ENCODE measurements around the gene VANGL2.

Gene VANGL2

DNA sequence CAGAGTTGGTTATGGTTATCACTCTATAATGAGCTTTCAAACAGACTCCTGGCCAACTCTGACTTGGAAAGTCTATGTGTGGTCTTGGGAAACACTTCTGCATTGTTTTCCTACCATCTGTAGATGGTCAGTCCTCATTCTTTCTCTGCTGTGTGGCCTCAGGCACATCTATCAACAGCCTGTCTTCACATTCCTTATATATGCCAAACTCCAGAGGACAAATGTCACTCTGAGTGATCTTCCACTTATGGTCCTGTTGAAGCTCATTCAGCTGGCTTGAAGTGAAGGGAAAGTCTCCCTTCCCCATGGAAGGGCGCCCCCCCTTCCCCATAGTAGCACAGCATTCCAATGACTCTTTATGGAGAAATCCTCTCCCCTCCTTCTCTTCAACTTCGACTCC lies 58.7 kb downstream of the VANGL2 start:
- DNase-seq (ENCODE audit: low read depth in 2 of 2), result no peak

DNA sequence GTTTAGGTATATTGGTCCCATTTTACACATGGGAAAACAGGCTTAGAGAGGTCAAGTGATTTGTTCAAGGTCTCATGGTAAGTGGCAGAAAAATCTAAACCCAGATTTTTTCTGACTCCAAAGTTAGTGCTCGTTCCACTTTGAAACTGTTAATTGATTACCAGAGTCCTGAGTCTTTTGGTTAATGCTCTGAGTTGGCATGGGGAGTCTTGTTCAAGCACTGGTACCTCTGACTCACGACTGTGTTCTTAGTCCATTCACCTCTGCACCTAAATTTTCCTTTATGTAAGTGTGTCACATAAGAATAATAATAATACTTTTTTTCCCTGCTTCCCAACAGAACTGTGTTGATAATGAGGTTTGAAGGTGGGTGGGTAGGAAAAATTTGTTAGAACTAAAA lies 59.3 kb downstream of the VANGL2 start:
- no peak for DNase-seq (ENCODE audit: low read depth in 2 of 2)

DNA sequence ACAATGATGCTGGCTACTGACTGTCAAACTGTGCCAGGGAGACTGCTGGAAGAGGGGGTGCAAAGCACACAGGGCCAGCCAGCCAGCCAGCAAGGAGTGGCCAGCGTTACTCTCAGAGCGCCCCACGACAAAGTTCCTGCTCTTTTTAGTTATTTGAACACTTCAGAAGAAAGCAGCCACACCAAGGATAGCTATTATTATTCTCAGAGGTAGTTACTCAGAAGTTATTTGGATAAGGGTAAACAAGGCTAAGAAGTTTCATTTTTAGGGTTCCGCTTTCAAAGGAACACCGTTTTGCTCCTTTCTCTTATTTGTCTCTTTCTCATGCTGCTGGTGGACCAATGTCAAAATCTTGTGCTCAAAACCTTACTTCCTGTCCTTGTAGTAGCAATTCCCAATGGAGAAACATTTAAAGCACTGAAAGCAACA lies 59.9 kb downstream of the VANGL2 start:
- no peak for DNase-seq (ENCODE audit: low read depth in 2 of 2)

DNA sequence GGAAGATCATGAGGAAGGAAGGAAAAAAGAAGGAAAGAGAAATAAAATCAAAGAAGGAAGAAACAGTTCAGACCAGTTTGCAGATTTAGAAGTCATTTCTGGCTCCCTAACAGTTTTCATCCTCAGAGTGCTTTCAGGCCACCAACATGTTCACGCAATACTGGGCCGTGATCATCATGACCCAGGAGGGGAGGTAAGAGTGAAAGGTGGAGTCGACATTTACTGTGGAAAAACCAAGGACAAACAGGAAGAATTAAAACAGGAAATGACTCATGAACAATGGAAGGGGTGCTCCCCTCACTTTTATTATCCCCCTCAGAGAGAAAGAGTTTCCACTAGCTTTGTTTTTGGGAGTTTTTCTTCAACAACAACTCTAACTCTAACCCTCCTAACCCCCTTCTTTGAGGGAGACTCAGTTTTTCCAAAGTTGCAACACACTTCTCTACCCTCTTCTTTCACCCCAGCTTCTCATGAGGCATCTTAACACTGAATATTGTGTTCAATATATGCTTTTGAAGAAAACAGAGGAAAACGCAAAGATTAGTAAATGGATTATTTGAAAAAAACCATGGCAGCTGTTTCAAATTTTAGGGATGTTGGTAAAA lies 60.4 kb downstream of the VANGL2 start:
- no peak for DNase-seq (ENCODE audit: low read depth in 2 of 2)

DNA sequence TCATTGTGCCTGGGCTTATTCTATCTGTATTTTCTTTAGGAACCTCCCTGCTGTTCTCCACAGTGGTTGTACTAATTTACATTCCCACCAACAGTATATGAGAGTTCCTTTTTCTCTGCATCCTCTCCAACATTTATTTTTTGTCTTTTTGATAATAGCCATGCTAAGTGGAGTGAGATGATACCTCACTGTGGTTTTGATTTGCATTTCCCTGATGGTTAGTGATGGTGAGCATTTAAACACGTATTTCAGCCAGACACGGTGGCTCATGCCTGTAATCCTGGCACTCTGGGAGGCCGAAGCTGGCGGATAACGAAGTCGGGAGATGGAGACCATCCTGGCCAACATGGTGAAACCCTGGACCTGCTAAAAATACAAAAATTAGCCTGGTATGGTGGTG lies 64.8 kb downstream of the VANGL2 start:
- DNase-seq (ENCODE audit: low read depth in 2 of 2), result no peak

DNA sequence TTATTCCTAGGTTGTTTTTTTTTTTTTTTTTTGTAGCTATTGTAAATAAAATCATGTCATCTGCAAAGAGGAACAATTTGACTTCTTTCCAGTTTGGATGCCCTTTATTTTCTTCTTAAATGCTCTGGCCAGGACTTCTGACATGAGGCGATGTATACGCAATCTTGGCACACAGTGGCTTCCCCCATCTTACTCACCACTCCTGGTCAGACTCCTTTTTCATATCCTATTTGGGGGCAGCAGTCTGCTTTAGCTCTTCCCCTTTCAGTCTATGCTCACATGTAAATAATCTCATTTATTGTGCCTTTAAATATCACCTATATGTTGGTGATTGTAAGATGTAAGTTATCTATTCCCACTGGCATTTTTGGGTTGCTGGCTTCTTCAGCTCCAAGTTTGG lies 66.6 kb downstream of the VANGL2 start:
- DNase-seq (ENCODE audit: low read depth in 2 of 2), result no peak

DNA sequence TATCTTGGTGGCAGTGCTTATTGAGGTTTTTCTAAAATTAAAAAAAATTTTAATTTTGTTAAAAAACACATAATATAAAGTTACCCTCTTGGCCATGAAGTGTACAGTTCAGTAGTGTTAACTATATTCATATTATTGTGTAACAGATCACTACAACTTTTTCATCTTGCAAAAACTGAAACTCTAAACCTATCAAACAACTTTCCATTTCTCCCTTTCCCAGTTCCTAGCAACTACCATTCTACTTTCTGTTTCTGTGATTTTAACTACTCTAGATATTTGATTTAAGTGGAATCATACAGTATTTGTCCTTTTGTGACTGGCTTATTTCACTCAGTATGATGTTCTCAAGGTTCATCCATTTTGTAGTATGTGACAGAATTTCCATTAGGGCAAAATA lies 67.2 kb downstream of the VANGL2 start:
- DNase-seq (ENCODE audit: low read depth in 2 of 2), result no peak

DNA sequence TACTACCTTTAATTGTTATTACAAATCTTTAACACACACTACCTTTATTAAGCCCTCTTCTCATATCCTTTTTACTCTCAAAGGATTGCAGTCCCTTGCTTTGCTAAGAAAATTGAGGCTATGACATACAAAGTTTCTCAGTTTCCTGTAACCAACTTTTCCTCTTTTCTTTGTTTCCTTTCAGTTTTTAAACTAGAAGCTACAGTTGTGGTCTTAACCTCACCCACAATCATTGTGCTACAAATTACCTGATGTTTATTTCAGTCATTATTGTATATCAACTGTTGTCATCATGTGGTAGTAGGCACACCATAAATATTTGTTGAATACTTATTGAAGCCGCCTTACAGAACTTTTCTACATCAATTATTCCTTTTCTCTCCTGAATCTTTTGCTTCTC lies 70.9 kb downstream of the VANGL2 start:
- DNase-seq (ENCODE audit: low read depth in 2 of 2), result no peak

DNA sequence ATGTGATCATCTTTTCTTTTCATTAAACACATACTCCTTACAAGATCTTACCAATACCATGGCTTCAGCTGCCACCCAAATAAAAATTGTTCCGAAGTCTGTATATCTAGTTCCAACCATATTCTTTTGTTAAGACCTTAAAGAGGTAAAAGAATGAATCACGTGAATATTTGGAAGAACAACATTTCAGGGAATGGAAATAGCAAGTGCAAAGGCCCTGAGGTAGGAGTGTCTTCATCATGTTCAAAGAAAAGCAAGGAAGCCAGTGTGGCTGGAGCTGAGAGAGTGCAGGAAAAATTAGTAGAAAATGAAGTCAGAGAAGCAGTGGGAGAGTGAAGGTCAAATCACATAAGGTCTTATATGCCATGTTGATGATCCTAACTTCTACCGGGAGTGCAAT lies 71.7 kb downstream of the VANGL2 start:
- no peak for DNase-seq (ENCODE audit: low read depth in 2 of 2)

DNA sequence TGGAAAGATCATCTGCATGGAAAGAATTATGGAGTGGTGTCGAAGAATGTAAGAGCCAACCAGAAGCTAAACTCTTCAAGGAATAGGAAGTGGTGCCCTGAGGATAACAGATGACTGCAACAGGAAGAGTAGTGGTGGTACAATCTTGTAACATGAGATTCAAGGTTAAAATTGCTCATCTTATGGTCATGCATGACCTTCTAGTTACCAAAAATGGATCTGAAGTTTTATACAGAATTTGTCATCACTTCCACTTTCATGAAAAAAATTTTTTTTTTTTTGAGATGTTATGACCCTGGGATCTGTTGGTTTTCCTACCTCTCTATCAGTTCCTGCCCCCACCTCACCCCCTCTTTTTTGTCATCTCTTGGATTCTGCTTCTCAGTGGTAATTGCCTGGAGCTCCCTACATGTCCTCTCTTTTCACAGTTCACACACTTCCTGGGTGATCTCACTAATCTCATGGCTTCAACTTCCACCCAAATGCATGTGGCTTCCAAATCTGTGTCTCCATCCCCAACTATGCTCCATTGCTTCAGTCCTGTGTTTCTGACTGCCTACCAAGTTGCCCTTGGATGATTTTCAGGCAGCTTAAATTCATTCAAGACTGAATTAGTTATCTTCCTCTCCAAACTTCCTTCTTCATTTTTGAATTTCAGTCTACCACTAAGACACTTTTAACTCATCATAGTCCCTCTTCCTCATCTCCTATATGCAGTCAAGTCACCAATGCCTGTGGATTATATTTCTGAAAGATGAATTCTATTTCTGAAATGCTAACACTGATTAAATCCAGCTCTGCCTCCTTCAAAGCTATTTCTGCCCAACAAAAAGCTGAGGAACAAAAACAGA lies 74.3 kb downstream of the VANGL2 start:
- no peak for DNase-seq (ENCODE audit: low read depth in 2 of 2)
